ENCODE results near the gene GIMAP2. TPM values are rescaled to one million over a fixed set of nuclear protein-coding genes. Genes with fewer than 3 reads are reported as not detected.

The GIMAP2 gene
- total and polyA plus RNA-seq, 12 donors: 5.2 to 23.6 (median 14.5) TPM

GRCh38 chr7:150686030-150686631 is 625 bp downstream of the GIMAP2 start:
- intact Hi-C loops (cut with DNase I): no loop called here
- WGBS, 4 donors: 40 to 55% (median 52%) methylated on average over 9 of the region's 9 CpGs
- H3K4me1 ChIP-seq (replicated peaks in 1 of 2): peaks cover 6 to 12% of the 10 kb centered on the region in 2 donors
- peak overlapping the region in 2 of 4 donors; percentile 23 to 56 for H3K4me3 ChIP-seq
- no peak for DNase-seq
- H3K36me3 ChIP-seq (replicated peaks in 1 of 2): no peaks in the 10 kb centered on the region
- H3K27ac ChIP-seq: peak overlapping the region; percentile 52 to 76 (median 57)
- no peaks in the 10 kb centered on the region for H3K9me3 ChIP-seq (replicated peaks in 1 of 3)
- no peak for TF ChIP-seq CTCF (IDR thresholded peaks at IDR 0.05)
- TF ChIP-seq POLR2A (IDR thresholded peaks at IDR 0.05): no peak
- no peaks in the 10 kb centered on the region for H3K27me3 ChIP-seq

DNA sequence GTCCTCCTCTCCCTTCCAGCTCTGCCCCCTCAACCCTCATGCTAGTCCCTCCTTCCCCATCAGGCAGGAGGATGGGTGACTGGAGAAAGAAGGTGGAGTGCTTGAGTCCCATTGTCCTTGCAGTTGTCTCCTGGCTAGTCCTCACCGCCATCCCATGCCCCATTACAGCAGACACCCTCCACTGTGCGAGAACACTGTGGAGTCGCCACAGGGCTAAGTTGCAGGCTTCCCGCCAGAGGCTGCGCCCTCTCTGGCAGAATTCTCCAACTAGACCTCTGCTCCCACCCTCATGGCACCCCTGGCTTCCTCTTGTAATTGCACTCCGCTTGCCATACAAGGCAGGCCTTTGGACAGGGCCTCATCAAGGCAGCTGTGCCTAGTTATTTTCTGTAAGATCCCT is 3.1 kb downstream of the GIMAP2 start:
- WGBS, 4 donors: 90 to 95% (median 93%) methylated on average over 6 of the region's 6 CpGs
- no peak for DNase-seq
- no peak overlapping the region for H3K4me3 ChIP-seq
- peaks cover 6 to 12% of the 10 kb centered on the region in 2 donors for H3K4me1 ChIP-seq (replicated peaks in 1 of 2)
- no peak overlapping the region for H3K27ac ChIP-seq
- TF ChIP-seq CTCF (IDR thresholded peaks at IDR 0.05) (no peak), POLR2A (IDR thresholded peaks at IDR 0.05) (no peak)
- no peaks in the 10 kb centered on the region for H3K36me3 ChIP-seq (replicated peaks in 1 of 2)
- intact Hi-C loops (cut with DNase I): no loop called here
- H3K9me3 ChIP-seq (replicated peaks in 1 of 3): no peaks in the 10 kb centered on the region
- H3K27me3 ChIP-seq: no peaks in the 10 kb centered on the region

DNA sequence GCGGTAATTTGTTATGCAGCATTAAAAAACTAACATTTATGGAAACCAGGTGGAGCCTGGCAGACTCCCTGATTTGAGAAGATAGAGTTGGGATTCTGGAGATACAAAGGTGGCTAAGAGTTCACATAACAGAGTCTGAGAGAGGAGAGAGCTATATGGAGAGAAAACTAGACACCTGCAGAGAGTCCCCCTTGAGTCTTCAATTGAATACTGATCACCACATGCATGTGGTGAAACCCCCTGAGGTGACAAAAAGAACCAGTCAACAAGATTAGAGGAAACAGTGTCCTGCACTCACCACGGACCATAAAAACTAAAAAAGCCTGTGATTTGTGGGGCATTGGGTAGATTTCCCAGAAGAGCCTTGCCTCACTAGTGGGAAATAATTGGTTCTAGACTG is 10.1 kb downstream of the GIMAP2 start:
- H3K36me3 ChIP-seq (replicated peaks in 1 of 2): no peaks in the 10 kb centered on the region
- DNase-seq: no peak
- H3K27ac ChIP-seq: no peak overlapping the region
- no peaks in the 10 kb centered on the region for H3K27me3 ChIP-seq
- intact Hi-C loops (cut with DNase I): no loop called here
- 45 to 79% (median 76%) methylated on average over 2 of the region's 2 CpGs for WGBS, 4 donors
- TF ChIP-seq POLR2A (IDR thresholded peaks at IDR 0.05): no peak
- no peak for TF ChIP-seq CTCF (IDR thresholded peaks at IDR 0.05)
- no peaks in the 10 kb centered on the region for H3K4me1 ChIP-seq (replicated peaks in 1 of 2)
- no peaks in the 10 kb centered on the region for H3K9me3 ChIP-seq (replicated peaks in 1 of 3)
- no peak overlapping the region for H3K4me3 ChIP-seq

- 81 to 88% (median 84%) methylated on average over 1 of the region's 1 CpG for WGBS, 4 donors
- TF ChIP-seq CTCF (IDR thresholded peaks at IDR 0.05) (no peak), POLR2A (IDR thresholded peaks at IDR 0.05) (no peak)
- intact Hi-C loops (cut with DNase I): no loop called here
- Histone ChIP-seq H3K27me3 (no peaks in the 10 kb centered on the region), H3K36me3 (replicated peaks in 1 of 2) (no peaks in the 10 kb centered on the region), H3K27ac (no peak overlapping the region), H3K4me1 (replicated peaks in 1 of 2) (no peaks in the 10 kb centered on the region), H3K9me3 (replicated peaks in 1 of 3) (peaks cover 0 to 19% (median 9%) of the 10 kb centered on the region in 3 donors), H3K4me3 (no peak overlapping the region)
- no peak for DNase-seq
These were observed 17.7 kb downstream of the GIMAP2 start for GRCh38 chr7:150703209-150703608.
